DLD1 (cell line): ENCODE data around the gene GPX5.

Experiments
- in situ Hi-C: cut with HindIII; loops from 2 replicates; pipeline ENCODE4 v1.10.0; 2017; ENCODE audit warnings: low sequenced_read_pairs

GPX5 gene

DNA sequence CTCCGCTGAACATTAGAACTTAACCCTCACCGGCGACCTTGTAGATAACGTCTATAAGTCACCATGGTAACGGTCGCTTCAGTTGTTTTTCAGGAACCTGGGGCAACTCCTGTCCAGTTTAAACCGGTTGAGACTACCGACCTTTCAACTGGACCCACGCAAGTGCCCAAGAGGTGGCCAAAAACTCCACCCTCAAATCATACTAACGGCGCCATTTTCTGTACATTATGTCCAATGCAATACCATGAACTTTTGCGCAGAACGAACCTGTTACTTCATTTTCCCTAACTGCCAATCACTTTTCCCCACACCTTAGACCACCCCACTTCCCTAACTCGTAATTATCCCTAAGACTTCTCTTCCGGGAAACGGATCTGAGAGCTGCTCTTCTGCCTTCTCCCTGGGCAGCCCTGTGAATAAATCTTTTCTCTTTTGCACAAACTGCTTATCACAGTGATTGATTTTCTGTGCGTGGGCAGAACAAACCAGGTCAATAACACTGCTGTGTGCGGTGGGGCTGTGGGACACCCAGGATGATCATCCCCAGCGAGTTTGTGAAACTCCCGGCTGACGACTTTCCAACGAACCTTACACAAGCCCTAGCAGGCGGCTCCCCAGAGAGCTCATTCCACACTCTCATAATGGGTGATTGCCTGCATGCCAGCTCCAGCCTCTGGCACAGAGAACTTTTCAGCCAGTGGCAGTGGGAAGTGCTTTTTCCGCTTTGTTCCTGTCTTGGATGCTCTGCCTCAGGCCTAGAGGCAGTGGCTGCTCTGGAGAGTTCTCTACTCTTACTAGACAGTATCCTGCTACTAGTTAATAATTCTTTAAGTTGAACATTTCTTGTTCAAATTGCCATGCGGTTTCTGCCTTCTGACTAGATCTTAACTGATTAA, 28.6 kb downstream of the GPX5 start:
- in situ Hi-C loops, result no loop called here

GRCh38 chr6:28555136-28555535, 29.5 kb downstream of the GPX5 start:
- in situ Hi-C loops, result no loop called here

DNA sequence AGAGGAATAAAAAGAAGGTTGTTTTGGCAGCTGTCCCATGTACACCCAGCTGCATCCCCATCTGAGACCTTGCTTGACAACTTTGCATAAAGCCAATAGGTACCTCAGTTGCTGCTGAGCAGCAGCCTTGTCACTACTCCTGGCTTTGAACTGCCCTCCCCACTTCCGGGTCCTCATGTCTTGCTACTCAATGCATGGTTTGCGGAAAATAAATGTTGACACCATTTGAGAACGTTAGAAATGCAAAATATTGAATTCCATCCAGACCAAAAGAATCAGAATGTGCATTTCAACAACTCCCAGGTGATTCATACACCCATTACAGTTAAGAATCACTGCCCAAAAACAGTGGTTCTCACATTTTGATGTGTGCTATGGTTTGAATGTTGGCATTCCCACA, 32.9 kb downstream of the GPX5 start:
- in situ Hi-C loops, result no loop called here

- in situ Hi-C loops, result no loop called here
Observed at GRCh38 chr6:28563430-28564095, 37.9 kb downstream of the GPX5 start.

GRCh38 chr6:28565823-28566526, 40.3 kb downstream of the GPX5 start:
- in situ Hi-C loops, result no loop called here

DNA sequence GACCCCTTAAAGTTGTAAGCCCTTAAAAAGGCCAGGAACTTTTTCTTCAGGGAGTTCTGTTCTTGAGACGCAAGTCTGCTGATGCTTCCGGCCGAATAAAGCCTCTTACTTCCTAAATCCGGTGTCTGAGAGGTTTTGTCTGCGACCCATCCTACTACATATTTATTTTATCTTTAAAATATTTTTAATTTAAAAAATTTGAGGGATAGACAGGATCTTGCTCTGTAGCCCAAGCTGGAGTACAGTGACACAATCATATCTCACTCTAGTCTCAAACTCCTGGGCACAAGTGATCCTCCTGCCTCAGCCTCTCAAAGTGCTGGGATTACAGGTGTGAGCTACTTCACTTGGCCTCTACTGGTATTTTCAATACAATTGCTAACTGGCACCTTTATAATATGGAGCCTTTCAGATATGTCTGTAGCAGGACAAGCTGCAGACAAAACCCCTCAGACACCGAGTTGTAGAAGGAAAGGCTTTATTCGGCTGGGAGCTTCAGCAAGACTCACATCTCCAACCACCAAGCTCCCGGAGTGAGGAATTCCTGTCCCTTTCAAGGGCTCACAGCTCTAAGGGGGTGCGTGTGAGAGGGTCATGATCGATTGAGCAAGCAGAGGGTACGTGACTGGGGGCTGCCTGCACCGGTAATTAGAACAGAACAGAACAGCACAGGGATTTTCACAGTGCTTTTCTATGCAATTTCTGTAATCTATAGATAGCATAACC, 41.0 kb downstream of the GPX5 start:
- in situ Hi-C loops, result no loop called here

- in situ Hi-C loops, result no loop called here
Observed at GRCh38 chr6:28567506-28567905, 41.8 kb downstream of the GPX5 start.

- in situ Hi-C loops, result no loop called here
Observed at GRCh38 chr6:28568515-28569108, 42.9 kb downstream of the GPX5 start.

DNA sequence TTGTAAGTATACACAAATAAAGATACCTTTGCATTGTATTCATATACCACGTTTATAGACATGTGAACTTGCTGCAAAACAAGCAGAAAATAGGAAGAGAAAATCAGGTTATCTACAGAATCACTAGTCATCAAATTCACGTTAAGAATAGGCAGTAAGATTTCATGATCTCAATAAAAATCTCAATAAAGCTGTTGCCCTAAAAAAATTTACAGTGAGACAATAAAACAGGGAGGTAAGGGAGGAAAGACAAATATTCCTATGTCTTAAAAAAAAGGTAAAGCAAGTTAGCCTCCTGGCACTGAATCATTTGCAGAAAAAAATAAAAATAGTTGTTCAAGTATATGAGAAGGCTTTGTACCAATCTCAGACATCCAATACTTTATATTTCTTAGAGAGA, 44.1 kb downstream of the GPX5 start:
- in situ Hi-C loops, result no loop called here

- in situ Hi-C loops, result no loop called here
Observed at GRCh38 chr6:28580475-28580874, 54.8 kb downstream of the GPX5 start.

DNA sequence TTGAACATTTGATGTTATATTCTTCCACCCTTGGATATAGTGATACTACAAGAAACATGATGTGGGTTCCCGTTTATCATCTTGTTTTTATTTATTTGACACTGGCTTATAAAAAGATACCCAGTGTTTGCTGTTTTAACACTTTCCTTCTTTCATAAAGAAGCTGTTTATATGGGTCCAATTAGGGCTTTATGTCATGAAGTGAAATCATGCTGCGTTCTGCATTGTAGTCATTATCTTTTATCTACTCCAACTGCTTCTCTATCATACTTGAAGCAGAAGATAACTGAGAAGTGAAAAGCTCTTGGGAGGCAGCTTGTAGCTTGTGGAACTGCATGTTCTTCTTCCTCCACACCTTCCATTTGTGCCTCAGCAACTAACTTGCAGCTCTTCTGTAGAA, 57.8 kb downstream of the GPX5 start:
- in situ Hi-C loops, result no loop called here
